AG04450 (cell line): ENCODE measurements around the gene RABEP2. TPM values are rescaled to one million over a fixed set of nuclear protein-coding genes. Genes with fewer than 3 reads are reported as not detected.

Experiments
- CTCF ChIA-PET: fragments of 300-600, 350-600 bp; formaldehyde crosslinking; extraction: SDS; loops from one replicate; lab custom pipeline; 2022; ENCODE audit warnings: antibody characterized with exemption, inconsistent platforms; lab: Charles Lee
- POLR2A ChIA-PET: fragments of 350-600 bp; formaldehyde crosslinking; extraction: SDS; loops from one replicate; lab custom pipeline; 2021; ENCODE audit warnings: antibody characterized with exemption, inconsistent platforms; lab: Yijun Ruan, JAX
- DNase-seq: peaks from one replicate; pipeline ENCODE4 v3.0.0-alpha.2; 2011; ENCODE audit warnings: low read depth, low spot score
- H3K27ac ChIP-seq: one replicate; pipeline ENCODE4 v1.5.1; 2012; ENCODE audit warnings: low read depth, low read length, control low read depth
- H3K27me3 ChIP-seq: one replicate; pipeline ENCODE4 v1.6.0; 2012; ENCODE audit warnings: low read length; ENCODE audit not compliant: control insufficient read depth, insufficient read depth
- H3K4me3 ChIP-seq: 2 replicates; pipeline ENCODE4 v1.5.1; 2011; ENCODE audit warnings: mild to moderate bottlenecking, low read depth, low read length, control low read depth
- H3K9me3 ChIP-seq: 2 replicates; pipeline ENCODE4 v1.5.1; 2012; ENCODE audit warnings: low read length; ENCODE audit not compliant: control insufficient read depth, insufficient read depth
- polyA plus RNA-seq: library from polyadenylated mRNA; depleted of rRNA; stranded (reverse); fragments of >200 nt; gene quantifications from 2 replicates; pipeline ENCODE4 v1.2.3, GENCODE V29; 2011
- TF ChIP-seq, protein P1 (sequence below): IDR thresholded peaks from 2 replicates; pipeline ENCODE4 v1.5.1; 2011; ENCODE audit warnings: low read depth, low read length, control low read depth, inconsistent platforms

RABEP2 gene
- polyA plus RNA-seq, 1 experiment, result 9.0 TPM

DNA sequence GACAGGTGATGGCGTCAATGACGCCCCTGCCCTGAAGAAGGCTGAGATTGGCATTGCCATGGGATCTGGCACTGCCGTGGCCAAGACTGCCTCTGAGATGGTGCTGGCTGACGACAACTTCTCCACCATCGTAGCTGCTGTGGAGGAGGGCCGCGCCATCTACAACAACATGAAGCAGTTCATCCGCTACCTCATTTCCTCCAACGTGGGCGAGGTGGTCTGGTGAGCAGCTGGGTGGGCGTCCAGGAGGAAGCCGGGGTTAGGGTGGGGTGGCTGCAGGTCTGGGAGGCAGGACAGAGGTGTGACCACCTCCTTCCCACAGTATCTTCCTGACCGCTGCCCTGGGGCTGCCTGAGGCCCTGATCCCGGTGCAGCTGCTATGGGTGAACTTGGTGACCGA, 23.2 kb downstream of the RABEP2 start:
- ChIA-PET POLR2A (no interaction called here), CTCF (no interaction called here)
- DNase-seq, result no peak
- H3K4me3 ChIP-seq, result no peak overlapping the region
- TF ChIP-seq, protein P1, sequence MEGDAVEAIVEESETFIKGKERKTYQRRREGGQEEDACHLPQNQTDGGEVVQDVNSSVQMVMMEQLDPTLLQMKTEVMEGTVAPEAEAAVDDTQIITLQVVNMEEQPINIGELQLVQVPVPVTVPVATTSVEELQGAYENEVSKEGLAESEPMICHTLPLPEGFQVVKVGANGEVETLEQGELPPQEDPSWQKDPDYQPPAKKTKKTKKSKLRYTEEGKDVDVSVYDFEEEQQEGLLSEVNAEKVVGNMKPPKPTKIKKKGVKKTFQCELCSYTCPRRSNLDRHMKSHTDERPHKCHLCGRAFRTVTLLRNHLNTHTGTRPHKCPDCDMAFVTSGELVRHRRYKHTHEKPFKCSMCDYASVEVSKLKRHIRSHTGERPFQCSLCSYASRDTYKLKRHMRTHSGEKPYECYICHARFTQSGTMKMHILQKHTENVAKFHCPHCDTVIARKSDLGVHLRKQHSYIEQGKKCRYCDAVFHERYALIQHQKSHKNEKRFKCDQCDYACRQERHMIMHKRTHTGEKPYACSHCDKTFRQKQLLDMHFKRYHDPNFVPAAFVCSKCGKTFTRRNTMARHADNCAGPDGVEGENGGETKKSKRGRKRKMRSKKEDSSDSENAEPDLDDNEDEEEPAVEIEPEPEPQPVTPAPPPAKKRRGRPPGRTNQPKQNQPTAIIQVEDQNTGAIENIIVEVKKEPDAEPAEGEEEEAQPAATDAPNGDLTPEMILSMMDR, result no peak
- H3K27me3 ChIP-seq, result no peaks in the 10 kb centered on the region
- no peaks in the 10 kb centered on the region; the same call in 1 of the 2 replicates for H3K9me3 ChIP-seq
- H3K27ac ChIP-seq, result no peak overlapping the region

DNA sequence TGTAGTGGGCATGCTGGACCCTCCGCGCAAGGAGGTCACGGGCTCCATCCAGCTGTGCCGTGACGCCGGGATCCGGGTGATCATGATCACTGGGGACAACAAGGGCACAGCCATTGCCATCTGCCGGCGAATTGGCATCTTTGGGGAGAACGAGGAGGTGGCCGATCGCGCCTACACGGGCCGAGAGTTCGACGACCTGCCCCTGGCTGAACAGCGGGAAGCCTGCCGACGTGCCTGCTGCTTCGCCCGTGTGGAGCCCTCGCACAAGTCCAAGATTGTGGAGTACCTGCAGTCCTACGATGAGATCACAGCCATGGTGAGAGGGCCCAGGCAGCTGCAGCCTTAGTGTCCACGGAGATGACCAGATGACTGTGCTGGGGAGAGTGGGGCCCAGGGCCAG, 24.4 kb downstream of the RABEP2 start:
- H3K9me3 ChIP-seq, result no peaks in the 10 kb centered on the region; the same call in 1 of the 2 replicates
- no peak overlapping the region for H3K4me3 ChIP-seq
- DNase-seq, result no peak
- CTCF ChIA-PET, result no interaction called here
- H3K27me3 ChIP-seq, result no peaks in the 10 kb centered on the region
- POLR2A ChIA-PET, result interaction anchor here (0.7 to 1.1 kb wide), 2 partner anchors 23 to 28 kb away, joined by 6 read pairs; no protein-coding TSS in a partner anchor
- H3K27ac ChIP-seq, result no peak overlapping the region
- TF ChIP-seq, protein P1, result no peak

DNA sequence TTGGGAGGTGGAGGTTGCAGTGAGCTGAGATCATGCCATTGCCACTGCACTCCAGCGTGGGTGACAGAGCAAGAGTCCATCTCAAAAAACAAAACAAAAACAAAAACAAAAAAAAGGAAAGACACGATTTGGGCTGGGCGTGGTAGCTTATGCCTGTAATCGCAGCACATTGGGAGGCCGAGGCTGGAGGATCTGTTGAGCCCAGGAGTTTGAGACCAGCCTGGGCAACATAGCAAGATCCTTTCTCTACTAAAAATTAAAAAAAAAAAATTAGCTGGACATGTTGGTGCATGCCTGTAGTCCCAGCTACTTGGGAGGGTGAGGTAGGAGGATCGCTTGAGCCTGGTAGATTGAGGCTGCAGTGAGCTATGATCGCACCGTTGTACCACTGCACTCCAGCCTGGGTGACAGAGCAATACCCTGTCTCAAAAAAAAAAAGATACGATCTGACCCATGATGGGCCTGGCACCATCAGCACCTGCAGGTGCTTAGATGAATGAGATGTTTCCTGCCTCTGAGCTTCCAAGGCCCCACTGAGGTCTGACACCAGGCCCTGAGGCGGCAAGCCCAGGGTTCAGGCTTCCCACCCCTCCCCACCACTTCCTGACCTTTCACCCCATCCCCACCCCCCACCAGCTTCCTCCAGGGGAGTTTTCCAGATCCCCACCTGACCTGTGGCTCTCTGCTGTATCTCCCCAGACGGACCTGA, 25.0 kb downstream of the RABEP2 start:
- TF ChIP-seq, protein P1, result no peak
- POLR2A ChIA-PET, result interaction anchor here (1.1 kb wide), 1 partner anchor 28 kb away, joined by 6 read pairs; no protein-coding TSS in a partner anchor
- Histone ChIP-seq H3K9me3 (no peaks in the 10 kb centered on the region; the same call in 1 of the 2 replicates), H3K4me3 (no peak overlapping the region), H3K27ac (no peak overlapping the region), H3K27me3 (no peaks in the 10 kb centered on the region)
- no peak for DNase-seq
- CTCF ChIA-PET, result no interaction called here

DNA sequence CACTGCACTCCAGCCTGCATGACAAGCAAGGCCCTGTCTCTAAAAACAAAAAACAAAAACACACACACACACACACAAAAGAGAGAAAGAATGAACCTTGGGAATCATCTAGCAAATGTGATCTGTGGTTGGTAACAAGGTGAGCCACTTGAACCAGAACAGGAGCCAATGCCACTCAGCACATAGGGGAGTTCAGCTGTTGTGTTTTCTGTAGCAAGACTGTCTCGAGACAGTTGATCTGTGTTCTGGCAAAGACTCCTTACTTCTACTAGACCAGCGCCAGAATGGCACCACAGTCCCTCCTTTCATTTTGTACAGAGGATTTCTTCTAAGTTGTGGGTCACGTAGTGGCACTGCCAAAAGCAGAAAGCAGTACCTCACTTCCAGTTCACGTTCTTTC, 26.1 kb downstream of the RABEP2 start:
- no peak overlapping the region for H3K4me3 ChIP-seq
- TF ChIP-seq, protein P1, result no peak
- POLR2A ChIA-PET, result no interaction called here
- DNase-seq, result no peak
- no peak overlapping the region for H3K27ac ChIP-seq
- CTCF ChIA-PET, result no interaction called here
- H3K27me3 ChIP-seq, result no peaks in the 10 kb centered on the region
- no peaks in the 10 kb centered on the region; the same call in 1 of the 2 replicates for H3K9me3 ChIP-seq

DNA sequence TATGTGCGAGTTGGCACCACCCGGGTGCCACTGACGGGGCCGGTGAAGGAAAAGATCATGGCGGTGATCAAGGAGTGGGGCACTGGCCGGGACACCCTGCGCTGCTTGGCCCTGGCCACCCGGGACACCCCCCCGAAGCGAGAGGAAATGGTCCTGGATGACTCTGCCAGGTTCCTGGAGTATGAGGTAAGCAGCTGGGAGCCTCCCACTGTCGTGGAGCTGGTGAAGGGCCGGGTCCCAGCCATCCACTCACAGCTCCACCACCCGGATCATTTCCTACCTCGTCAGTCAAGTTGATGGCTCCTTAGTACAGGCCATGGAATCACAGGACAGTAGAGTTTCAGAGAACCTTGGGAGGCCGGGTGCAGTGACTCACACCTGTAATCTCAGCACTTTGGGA, 26.8 kb downstream of the RABEP2 start:
- no peaks in the 10 kb centered on the region for H3K27me3 ChIP-seq
- no peak overlapping the region for H3K27ac ChIP-seq
- TF ChIP-seq, protein P1, result no peak
- POLR2A ChIA-PET, result no interaction called here
- H3K4me3 ChIP-seq, result no peak overlapping the region
- DNase-seq, result no peak
- CTCF ChIA-PET, result no interaction called here
- H3K9me3 ChIP-seq, result no peaks in the 10 kb centered on the region; the same call in 1 of the 2 replicates
